Endothelial cell of umbilical vein (primary cell): ENCODE data around the gene GPS1.

ENCODE experiments used
- CTCF ChIP-seq, 2 donors: IDR thresholded peaks; 1 replicate in 1 of 2; 2 replicates in 1 of 2; pipeline ENCODE4 v1.5.1; 2011; ENCODE audit warnings: low read length in 2 of 2, mild to moderate bottlenecking in 2 of 2, moderate library complexity in 2 of 2, control low read depth in 1 of 2, inconsistent platforms in 1 of 2, low read depth in 1 of 2; ENCODE audit not compliant: insufficient read depth in 1 of 2; ENCODE audit errors: extremely low read depth in 1 of 2
- EZH2 ChIP-seq: IDR thresholded peaks from 2 replicates; pipeline ENCODE4 v1.6.1; 2012; ENCODE audit warnings: borderline replicate concordance, low read depth, mild to moderate bottlenecking, moderate library complexity, low read length, inconsistent platforms; ENCODE audit not compliant: severe bottlenecking
- MAX ChIP-seq: IDR thresholded peaks from 2 replicates; pipeline ENCODE4 v1.6.1; 2011; ENCODE audit not compliant: insufficient read depth, insufficient read length
- POLR2A ChIP-seq: IDR thresholded peaks from 2 replicates; pipeline ENCODE4 v1.6.1; 2012; ENCODE audit warnings: low read depth, mild to moderate bottlenecking, control low read depth, low read length
- POLR2AphosphoS5 ChIP-seq: IDR thresholded peaks from 2 replicates; pipeline ENCODE4 v1.6.1; 2012; ENCODE audit warnings: low read depth, mild to moderate bottlenecking, control low read depth, low read length, moderate library complexity; ENCODE audit not compliant: insufficient read depth

- TF ChIP-seq CTCF (IDR thresholded peaks at IDR 0.05; ENCODE audit: extremely low read depth in 1 of 2, insufficient read depth in 1 of 2, low read depth in 1 of 2, low read length in 2 of 2): no peak
- no peak for TF ChIP-seq POLR2A
- no peak for TF ChIP-seq MAX
- no peak for TF ChIP-seq EZH2
- TF ChIP-seq POLR2AphosphoS5: no peak
These were observed 50.3 kb downstream of the GPS1 start for GRCh38 chr17:82101767-82102679.
